Liver (tissue), 9 donors: ENCODE measurements around the gene STN1. TPM values are rescaled to one million over a fixed set of nuclear protein-coding genes. Genes with fewer than 3 reads are reported as not detected.

ENCODE experiments used
- DNase-seq: peaks from one replicate; pipeline ENCODE4 v3.0.0-alpha.2; 2017; ENCODE audit warnings: low spot score
- H3K27ac ChIP-seq, 2 donors: one replicate each; pipeline ENCODE4 v1.7.0; 2013; ENCODE audit warnings: inconsistent platforms in 2 of 2, low read length in 2 of 2, control low read depth in 1 of 2, low read depth in 1 of 2, mild to moderate bottlenecking in 1 of 2
- H3K27me3 ChIP-seq, 4 donors: one replicate each; pipeline versions ENCODE4 v1.6.1 to v1.7.0; 2013; ENCODE audit warnings: low read length in 3 of 4, inconsistent platforms in 1 of 4, mild to moderate bottlenecking in 1 of 4, moderate library complexity in 1 of 4; ENCODE audit not compliant: control insufficient read depth in 4 of 4, insufficient read depth in 4 of 4
- H3K36me3 ChIP-seq, 4 donors: one replicate each; pipeline versions ENCODE4 v1.6.1 to v1.7.0; 2013; ENCODE audit warnings: low read length in 3 of 4, mild to moderate bottlenecking in 3 of 4, low read depth in 1 of 4, moderate library complexity in 1 of 4; ENCODE audit not compliant: control insufficient read depth in 4 of 4, insufficient read depth in 3 of 4
- H3K4me1 ChIP-seq, 4 donors: one replicate each; pipeline versions ENCODE4 v1.6.1 to v1.7.0; 2013; ENCODE audit warnings: low read length in 3 of 4, mild to moderate bottlenecking in 3 of 4, moderate library complexity in 1 of 4; ENCODE audit not compliant: control insufficient read depth in 4 of 4, insufficient read depth in 4 of 4
- H3K4me3 ChIP-seq, 3 donors: one replicate each; pipeline versions ENCODE4 v1.6.1 to v1.7.0; 2013; ENCODE audit warnings: low read length in 3 of 3, control low read depth in 1 of 3, low read depth in 1 of 3, mild to moderate bottlenecking in 1 of 3
- H3K9ac ChIP-seq, 2 donors: one replicate each; pipeline ENCODE4 v1.7.0; 2013; ENCODE audit warnings: low read length in 2 of 2, mild to moderate bottlenecking in 2 of 2, moderate library complexity in 2 of 2, control low read depth in 1 of 2, low read depth in 1 of 2
- H3K9me3 ChIP-seq, 4 donors: one replicate each; pipeline versions ENCODE4 v1.6.1 to v1.7.0; 2013; ENCODE audit warnings: low read length in 3 of 4; ENCODE audit not compliant: control insufficient read depth in 4 of 4
- FOXA1 ChIP-seq: IDR thresholded peaks from 2 replicates; pipeline ENCODE4 v1.6.1; 2016; ENCODE audit warnings: antibody characterized with exemption
- FOXA2 ChIP-seq: IDR thresholded peaks from 2 replicates; pipeline ENCODE4 v1.6.1; 2016; ENCODE audit warnings: antibody characterized with exemption
- GABPA ChIP-seq, 2 donors: IDR thresholded peaks in 1 of 2; conservative IDR thresholded peaks in 1 of 2; 2 replicates each; pipeline ENCODE4 v1.6.1; 2016; ENCODE audit warnings: antibody characterized with exemption in 2 of 2, mild to moderate bottlenecking in 1 of 2, moderate library complexity in 1 of 2
- HNF4G ChIP-seq: IDR thresholded peaks from 2 replicates; pipeline ENCODE4 v1.6.1; 2016; ENCODE audit warnings: antibody characterized with exemption
- NR2F2 ChIP-seq: IDR thresholded peaks from 2 replicates; pipeline ENCODE4 v1.6.1; 2016; ENCODE audit warnings: antibody characterized with exemption
- RAD21 ChIP-seq, 2 donors: IDR thresholded peaks; 2 replicates each; pipeline ENCODE4 v1.6.1; 2016; ENCODE audit warnings: antibody characterized with exemption in 2 of 2, mild to moderate bottlenecking in 2 of 2
- RXRA ChIP-seq, 2 donors: IDR thresholded peaks; 2 replicates each; pipeline ENCODE4 v1.6.1; 2017 to 2018; ENCODE audit warnings: antibody characterized with exemption in 2 of 2, mild to moderate bottlenecking in 1 of 2
- WGBS: extraction: QIAGEN DNeasy Blood & Tissue Kit; methylation state at CpG from one replicate; pipeline ENCODE4 v1.1.7; 2013; 5-methylcytosine and 5-hydroxymethylcytosine counted together
- polyA plus RNA-seq, 2 donors: library from polyadenylated mRNA; stranded (reverse) in 1 of 2; unstranded in 1 of 2; fragments of 200-250 nt in 1 of 2; fragments of >200 nt in 1 of 2; fragmentation: Nextera tagmentation in 1 of 2; extraction: Ambion mirVana in 1 of 2; gene quantifications; one replicate each; pipeline versions ENCODE4 v1.2.1 to v1.2.3, GENCODE V29; 2013 to 2015
- total RNA-seq, 2 donors: library from RNA; depleted of rRNA; stranded (reverse); fragments of >200 nt; gene quantifications; one replicate each; pipeline ENCODE4 v1.2.3, GENCODE V29; 2014
- TF ChIP-seq, protein P1 (sequence below): IDR thresholded peaks from 2 replicates; pipeline ENCODE4 v1.6.1; 2016; ENCODE audit warnings: antibody characterized with exemption
- TF ChIP-seq, protein P2 (sequence below): IDR thresholded peaks from 2 replicates; pipeline ENCODE4 v1.6.1; 2016; ENCODE audit warnings: antibody characterized with exemption, mild to moderate bottlenecking
- donor health status: healthy.
- donor health status: healthy.
- donor health status: healthy.
- donor health status: healthy.
- donor health status: healthy.

The STN1 gene
- total and polyA plus RNA-seq, 4 donors: 6.9 to 12.9 (median 8.0) TPM

DNA sequence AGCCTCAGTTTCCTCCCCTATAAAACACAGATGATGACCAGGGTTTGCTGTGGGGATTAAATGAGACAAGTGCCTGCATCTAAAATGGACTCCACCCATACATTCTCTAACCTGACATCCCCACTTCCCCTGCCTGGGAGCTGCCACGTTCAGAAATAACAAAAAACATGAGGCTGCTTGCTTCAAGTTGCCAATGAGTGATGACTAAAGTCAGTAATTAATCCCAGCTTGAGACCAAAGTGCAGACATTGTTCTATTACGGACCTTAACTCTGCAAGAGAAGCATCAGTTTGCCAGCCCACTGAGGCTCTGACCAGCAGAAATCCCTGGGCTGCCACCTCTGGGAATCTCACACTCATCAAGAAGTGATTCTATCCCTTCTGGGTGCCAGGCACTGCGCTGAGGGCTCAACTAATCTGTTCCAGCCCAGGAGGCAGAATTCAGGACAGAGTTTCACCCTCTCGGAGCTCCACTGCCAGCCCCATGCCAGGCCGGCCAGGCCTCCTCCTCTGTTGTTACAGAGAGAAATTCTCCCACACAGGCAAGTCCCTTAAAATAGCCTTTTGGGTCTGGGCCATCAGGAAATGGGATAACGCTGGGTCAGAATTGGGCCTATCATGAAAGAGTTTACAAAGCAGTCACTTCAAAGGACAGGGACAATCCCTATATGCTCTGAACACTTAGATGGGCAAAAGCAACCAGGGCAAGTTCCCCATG is 74.0 kb downstream of the STN1 start:
- WGBS: 67% methylated on average over 6 of the region's 6 CpGs
- Histone ChIP-seq H3K4me1 (peaks cover 2 to 7% (median 4%) of the 10 kb centered on the region in 4 donors), H3K4me3 (no peak overlapping the region), H3K27ac (no peak overlapping the region), H3K9me3 (no peaks in the 10 kb centered on the region), H3K36me3 (no peaks in the 10 kb centered on the region), H3K9ac (no peak overlapping the region), H3K27me3 (no peaks in the 10 kb centered on the region)
- TF ChIP-seq RAD21 (IDR thresholded peaks at IDR 0.05): peak in 1 of 2 donors; percentile 6
- TF ChIP-seq HNF4G: no peak
- no peak for DNase-seq

DNA sequence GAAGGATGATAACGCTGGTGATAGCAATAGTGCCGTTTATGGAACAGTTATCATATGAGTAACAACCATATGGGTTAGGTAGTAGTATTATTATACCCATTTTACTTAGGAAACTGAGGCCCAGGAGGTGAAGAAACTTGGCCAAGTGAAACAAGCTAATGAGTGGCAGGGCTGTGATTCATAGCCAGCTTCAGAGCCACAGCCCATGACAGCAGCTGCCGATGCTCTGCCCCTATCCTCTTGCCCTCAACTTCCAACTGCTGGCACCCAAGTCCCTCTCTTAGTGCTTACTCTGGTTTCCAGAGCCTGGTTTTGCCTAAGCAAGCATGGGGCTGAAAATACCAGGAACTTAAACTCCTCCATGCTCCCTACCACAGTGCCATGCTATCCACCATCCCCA is 74.9 kb downstream of the STN1 start:
- no peak overlapping the region for H3K27ac ChIP-seq
- no peak overlapping the region for H3K9ac ChIP-seq
- H3K4me3 ChIP-seq: no peak overlapping the region
- no peaks in the 10 kb centered on the region for H3K27me3 ChIP-seq
- no peak for DNase-seq
- 85% methylated on average over 3 of the region's 3 CpGs for WGBS
- no peaks in the 10 kb centered on the region for H3K9me3 ChIP-seq
- TF ChIP-seq FOXA1 (no peak), GABPA (IDR thresholded peaks at IDR 0.05 in 1 of 2, conservative IDR thresholded peaks at IDR 0.05 in 1 of 2) (no peak), FOXA2 (no peak)
- peaks cover 2 to 7% (median 4%) of the 10 kb centered on the region in 4 donors for H3K4me1 ChIP-seq
- no peaks in the 10 kb centered on the region for H3K36me3 ChIP-seq

DNA sequence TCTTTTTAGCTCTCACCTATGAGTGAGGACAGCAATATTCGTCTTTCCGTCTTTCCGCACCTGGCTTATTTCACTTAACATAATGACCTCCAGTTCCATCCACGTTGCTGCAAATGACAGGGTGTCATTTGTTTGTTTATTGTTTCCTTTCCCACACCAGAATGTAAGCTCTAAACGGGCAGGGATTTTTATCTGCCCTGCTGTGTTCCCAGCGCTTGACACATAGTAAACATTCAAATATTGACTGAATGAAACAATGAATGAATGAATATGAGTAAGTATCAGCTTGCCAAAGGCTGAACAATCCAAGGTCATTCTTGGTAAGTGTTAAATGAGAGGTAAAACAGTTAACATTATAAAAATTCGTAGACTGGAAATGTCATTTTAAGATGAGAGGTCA is 75.4 kb downstream of the STN1 start:
- Histone ChIP-seq H3K9ac (no peak overlapping the region), H3K27me3 (no peaks in the 10 kb centered on the region), H3K27ac (no peak overlapping the region), H3K4me1 (peaks cover 2 to 7% (median 4%) of the 10 kb centered on the region in 4 donors), H3K9me3 (no peaks in the 10 kb centered on the region), H3K4me3 (no peak overlapping the region), H3K36me3 (no peaks in the 10 kb centered on the region)
- no peak for DNase-seq
- WGBS: 39% methylated on average over 7 of the region's 7 CpGs
- TF ChIP-seq, protein P1, sequence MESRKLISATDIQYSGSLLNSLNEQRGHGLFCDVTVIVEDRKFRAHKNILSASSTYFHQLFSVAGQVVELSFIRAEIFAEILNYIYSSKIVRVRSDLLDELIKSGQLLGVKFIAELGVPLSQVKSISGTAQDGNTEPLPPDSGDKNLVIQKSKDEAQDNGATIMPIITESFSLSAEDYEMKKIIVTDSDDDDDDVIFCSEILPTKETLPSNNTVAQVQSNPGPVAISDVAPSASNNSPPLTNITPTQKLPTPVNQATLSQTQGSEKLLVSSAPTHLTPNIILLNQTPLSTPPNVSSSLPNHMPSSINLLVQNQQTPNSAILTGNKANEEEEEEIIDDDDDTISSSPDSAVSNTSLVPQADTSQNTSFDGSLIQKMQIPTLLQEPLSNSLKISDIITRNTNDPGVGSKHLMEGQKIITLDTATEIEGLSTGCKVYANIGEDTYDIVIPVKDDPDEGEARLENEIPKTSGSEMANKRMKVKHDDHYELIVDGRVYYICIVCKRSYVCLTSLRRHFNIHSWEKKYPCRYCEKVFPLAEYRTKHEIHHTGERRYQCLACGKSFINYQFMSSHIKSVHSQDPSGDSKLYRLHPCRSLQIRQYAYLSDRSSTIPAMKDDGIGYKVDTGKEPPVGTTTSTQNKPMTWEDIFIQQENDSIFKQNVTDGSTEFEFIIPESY: no peak
- TF ChIP-seq RXRA (IDR thresholded peaks at IDR 0.05) (no peak), GABPA (IDR thresholded peaks at IDR 0.05 in 1 of 2, conservative IDR thresholded peaks at IDR 0.05 in 1 of 2) (no peak), NR2F2 (no peak), RAD21 (IDR thresholded peaks at IDR 0.05) (no peak), HNF4G (no peak), FOXA2 (no peak), FOXA1 (no peak)
- TF ChIP-seq, protein P2, sequence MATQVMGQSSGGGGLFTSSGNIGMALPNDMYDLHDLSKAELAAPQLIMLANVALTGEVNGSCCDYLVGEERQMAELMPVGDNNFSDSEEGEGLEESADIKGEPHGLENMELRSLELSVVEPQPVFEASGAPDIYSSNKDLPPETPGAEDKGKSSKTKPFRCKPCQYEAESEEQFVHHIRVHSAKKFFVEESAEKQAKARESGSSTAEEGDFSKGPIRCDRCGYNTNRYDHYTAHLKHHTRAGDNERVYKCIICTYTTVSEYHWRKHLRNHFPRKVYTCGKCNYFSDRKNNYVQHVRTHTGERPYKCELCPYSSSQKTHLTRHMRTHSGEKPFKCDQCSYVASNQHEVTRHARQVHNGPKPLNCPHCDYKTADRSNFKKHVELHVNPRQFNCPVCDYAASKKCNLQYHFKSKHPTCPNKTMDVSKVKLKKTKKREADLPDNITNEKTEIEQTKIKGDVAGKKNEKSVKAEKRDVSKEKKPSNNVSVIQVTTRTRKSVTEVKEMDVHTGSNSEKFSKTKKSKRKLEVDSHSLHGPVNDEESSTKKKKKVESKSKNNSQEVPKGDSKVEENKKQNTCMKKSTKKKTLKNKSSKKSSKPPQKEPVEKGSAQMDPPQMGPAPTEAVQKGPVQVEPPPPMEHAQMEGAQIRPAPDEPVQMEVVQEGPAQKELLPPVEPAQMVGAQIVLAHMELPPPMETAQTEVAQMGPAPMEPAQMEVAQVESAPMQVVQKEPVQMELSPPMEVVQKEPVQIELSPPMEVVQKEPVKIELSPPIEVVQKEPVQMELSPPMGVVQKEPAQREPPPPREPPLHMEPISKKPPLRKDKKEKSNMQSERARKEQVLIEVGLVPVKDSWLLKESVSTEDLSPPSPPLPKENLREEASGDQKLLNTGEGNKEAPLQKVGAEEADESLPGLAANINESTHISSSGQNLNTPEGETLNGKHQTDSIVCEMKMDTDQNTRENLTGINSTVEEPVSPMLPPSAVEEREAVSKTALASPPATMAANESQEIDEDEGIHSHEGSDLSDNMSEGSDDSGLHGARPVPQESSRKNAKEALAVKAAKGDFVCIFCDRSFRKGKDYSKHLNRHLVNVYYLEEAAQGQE: no peak
